Measurements from ENCODE around the gene DLG4. TPM values are rescaled to one million over a fixed set of nuclear protein-coding genes. Genes with fewer than 3 reads are reported as not detected.
A peak's percentile ranks its signal among the peaks of the same experiment; 100 is the strongest.

DLG4 gene
- total RNA-seq, 1 experiment from 2014 or later = 21.0 TPM

GRCh38 chr17:7240375-7240774 is 20.7 kb upstream of the DLG4 start:
- DNase-seq = no peak
- H3K27me3 ChIP-seq (ENCODE audit: control insufficient read depth, insufficient read depth, low read length) = no peaks in the 10 kb centered on the region
- no peak overlapping the region for H3K4me3 ChIP-seq (ENCODE audit: insufficient read depth, low read depth, low read length)
- peaks cover 20% of the 10 kb centered on the region for H3K36me3 ChIP-seq (replicated peaks; ENCODE audit: control insufficient read depth, insufficient read depth, low read length)

DNA sequence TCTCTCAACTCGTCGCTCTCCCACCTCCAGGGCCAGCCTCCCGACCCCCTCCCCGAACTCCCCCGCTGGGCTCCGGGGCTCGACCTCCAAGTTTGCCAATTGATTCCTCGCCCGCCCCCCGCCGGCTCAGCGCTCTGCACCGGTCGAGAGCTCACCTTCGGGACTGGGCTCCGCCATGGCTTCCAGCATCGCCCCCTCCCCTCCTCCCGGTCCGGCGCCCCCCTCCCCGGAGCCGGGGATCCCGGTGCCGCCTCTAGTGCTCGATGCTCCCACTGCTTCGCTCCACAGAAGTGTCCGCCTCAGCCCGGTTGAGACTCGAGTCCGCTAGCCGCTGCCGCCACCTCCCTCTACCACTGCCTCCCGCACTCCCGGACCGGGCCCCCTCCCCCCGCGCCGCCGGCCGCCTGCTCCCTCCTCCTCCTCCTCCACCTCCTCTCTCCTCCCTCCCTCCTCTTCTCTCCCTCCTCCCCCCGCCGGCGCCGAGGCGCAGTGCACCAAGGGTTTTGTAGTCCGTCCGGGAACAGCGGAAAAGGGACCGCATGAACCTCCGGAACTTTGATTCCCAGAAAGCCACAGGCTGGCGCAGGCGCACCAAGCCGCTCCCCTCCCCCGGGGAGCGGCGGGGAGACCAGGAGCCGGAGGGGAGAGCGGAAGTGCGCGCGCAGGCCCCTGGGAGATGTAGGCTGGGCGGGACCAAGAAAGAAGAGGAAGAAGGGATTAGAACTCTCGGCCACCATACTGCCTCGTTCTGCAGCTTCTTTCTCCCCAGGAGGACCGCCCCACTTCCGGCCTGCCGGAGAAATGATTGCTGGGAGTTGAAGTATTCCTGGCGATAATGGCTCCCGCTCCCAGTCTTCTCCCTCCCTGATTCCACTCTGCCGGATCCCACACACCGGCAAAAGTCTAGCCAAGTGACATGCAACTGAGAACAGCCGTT is 19.7 kb upstream of the DLG4 start, which contains the start of gene PHF23:
Gene PHF23, minus strand, starts transcription at position 367 of the 937 bp plus-strand sequence. Its CDS starts 178 bp downstream, at position 189.
- DNase-seq = peak; percentile 99
- Histone ChIP-seq H3K36me3 (replicated peaks; ENCODE audit: control insufficient read depth, insufficient read depth, low read length) (peaks cover 22% of the 10 kb centered on the region), H3K27me3 (ENCODE audit: control insufficient read depth, insufficient read depth, low read length) (no peaks in the 10 kb centered on the region), H3K4me3 (ENCODE audit: insufficient read depth, low read depth, low read length) (peak within 1 kb of the TSS; percentile 94)

DNA sequence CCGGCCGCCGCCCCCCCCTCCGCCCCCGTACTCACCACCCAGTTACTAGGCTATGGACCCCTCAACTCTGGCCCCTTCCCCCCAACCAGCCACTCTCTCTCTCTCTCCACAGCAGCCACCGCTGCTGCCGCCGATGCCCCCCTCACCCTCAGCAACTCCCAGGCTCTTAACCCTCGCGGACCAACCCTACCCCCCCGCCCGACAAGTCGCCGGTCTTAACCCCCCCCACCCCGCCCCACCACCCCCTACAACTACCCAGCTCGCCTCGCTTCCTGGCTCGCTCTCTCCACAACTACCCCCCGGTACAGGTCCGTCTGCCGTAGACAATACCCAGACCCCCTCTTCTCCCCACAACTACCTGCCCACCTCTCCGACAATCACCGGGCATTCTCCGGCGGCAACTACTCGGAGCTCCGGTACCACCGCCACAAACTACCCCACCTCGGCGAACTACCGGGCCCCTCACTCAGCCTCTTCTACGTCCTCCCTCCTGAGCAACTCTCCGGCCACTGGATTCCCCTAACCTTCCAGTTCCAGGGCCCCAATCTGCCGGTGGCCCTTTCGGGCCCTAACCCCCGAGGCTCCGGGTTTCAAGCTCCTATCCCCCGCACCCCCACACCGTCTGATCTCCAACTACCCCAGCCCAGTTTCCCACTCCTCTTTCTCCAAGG is 18.9 kb upstream of the DLG4 start:
- peak; percentile 91 for DNase-seq

DNA sequence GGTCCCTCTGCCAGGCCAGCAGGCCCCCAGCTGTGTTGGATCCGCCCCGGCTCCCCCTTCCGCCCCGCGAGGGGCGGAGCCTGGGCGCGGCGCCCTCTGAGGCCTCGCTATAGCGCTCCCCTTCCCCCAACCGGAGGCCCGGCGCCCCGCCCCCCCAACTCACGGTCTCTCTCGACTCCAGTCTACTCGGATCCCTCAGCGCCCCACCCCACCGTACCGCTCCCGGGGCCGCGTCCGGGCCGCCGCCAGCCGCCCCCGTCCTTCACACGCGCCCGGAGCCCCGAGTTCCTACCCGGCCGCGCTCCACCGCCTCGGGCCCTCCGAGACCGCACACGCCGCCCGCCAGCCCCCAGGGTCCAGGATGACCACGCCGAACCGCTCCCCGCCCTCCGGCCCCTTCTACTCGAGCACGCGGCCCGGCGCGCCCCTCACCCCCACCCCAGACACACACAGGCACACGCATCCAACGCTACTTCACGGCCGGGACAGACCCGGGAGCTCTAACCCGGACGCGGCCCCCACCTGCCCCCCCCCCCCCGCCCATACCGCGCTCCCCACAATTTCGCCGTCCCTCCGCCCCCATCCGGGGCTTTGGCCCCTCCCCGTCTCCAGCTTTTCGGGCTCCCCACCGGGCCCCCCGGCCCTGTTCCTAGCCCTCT is 18.3 kb upstream of the DLG4 start:
- Histone ChIP-seq H3K27me3 (ENCODE audit: control insufficient read depth, insufficient read depth, low read length) (no peaks in the 10 kb centered on the region), H3K36me3 (replicated peaks; ENCODE audit: control insufficient read depth, insufficient read depth, low read length) (peaks cover 19% of the 10 kb centered on the region), H3K4me3 (ENCODE audit: insufficient read depth, low read depth, low read length) (peak overlapping the region; percentile 94)
- DNase-seq = peak; percentile 98

More for the DNA sequence above, 18.9 kb upstream of the DLG4 start:
- Histone ChIP-seq H3K27me3 (ENCODE audit: control insufficient read depth, insufficient read depth, low read length) (no peaks in the 10 kb centered on the region), H3K36me3 (replicated peaks; ENCODE audit: control insufficient read depth, insufficient read depth, low read length) (peaks cover 19% of the 10 kb centered on the region), H3K4me3 (ENCODE audit: insufficient read depth, low read depth, low read length) (peak overlapping the region; percentile 94)

DNA sequence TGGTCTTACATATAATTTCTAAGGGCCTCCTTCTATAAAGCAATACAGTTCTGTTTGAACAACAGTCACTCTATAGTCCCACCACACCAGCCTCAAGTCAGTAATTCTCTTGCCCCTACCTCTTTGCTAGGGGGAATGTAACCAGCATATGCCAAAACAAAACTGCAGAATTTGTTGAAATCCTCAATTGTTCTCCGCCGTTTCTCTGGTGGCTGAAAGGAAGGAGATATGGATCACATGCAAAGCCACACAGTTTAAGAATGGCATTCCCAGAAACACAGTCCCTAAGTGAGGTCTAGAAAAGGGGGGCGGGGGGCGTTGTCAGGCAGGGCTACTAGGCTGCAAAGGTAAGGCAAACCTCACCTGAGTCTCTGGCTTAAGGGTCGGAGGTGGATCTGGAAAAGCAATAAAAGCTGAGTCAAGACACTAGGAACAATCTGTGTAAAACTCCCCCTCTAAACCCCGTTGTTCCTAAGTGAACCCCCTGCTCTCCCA is 17.7 kb upstream of the DLG4 start:
- H3K27me3 ChIP-seq (ENCODE audit: control insufficient read depth, insufficient read depth, low read length) = no peaks in the 10 kb centered on the region
- peak overlapping the region; percentile 94 for H3K4me3 ChIP-seq (ENCODE audit: insufficient read depth, low read depth, low read length)
- no peak for DNase-seq
- H3K36me3 ChIP-seq (replicated peaks; ENCODE audit: control insufficient read depth, insufficient read depth, low read length) = peaks cover 19% of the 10 kb centered on the region

DNA sequence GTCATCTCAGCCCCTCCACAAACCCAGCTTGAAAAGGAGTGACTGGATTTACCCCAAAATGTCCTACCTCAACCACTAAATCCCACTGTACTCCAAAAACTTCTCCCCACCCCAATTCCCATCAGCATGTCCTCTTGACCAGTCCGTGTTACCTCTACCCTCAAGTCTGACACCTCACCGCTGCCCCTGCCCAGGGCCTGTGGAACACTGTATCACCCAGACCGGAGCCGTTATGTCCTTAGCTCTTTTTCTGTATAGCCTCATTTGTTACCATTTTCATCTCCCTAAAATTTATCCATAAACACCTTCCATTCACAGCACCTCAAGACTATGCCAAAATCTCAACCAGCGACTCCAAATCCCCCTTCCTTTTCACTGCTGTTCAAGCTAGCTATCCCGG is 17.2 kb upstream of the DLG4 start:
- Histone ChIP-seq H3K27me3 (ENCODE audit: control insufficient read depth, insufficient read depth, low read length) (no peaks in the 10 kb centered on the region), H3K36me3 (replicated peaks; ENCODE audit: control insufficient read depth, insufficient read depth, low read length) (peaks cover 19% of the 10 kb centered on the region), H3K4me3 (ENCODE audit: insufficient read depth, low read depth, low read length) (no peak overlapping the region)
- DNase-seq = no peak

DNA sequence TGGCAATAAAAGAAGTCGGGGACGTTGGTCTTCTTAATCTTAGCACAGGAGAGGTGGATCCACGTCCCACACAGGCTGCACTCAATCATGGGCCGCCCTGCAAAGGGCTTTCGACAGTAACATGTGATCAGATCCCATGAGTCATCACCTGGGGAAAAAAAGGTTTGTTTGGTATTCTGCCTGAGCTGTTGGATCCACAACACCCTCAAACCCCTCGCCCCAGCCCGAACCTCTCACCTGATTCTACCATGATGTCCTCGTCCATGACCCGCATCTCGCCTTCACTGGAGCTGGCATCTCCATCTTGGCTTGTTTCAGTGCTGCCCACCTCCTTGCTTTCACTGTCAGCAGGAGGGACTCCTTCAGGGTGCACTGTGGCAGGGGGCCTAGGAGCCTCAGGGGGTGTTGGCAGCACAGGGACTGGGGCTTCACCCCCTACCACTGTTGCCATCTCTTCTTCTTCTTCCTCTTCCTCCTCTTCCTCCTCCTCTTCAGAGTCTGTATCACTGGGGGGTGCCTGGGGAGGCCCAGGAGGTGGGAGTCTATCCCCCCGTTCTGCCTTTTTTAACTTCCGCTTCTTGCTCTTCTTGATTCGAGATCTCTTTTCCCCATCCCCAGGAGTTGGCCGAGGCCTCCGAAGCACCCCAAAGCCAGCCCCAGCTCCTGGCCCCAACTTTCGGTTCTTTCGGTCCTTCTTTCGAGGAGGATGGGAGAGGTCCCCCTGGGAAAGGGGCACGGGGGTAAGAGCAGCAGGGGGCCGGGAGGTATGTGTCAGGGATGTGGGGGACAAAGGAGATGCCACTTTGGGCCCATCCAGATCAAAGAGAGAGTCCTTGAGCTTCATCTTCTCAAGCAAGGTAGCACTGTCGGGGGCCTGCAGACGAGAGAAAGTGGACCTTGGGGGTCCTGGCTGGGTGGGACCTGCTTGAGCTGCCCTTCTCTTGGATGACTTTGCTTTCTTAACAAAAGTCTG is 16.3 kb upstream of the DLG4 start:
- peaks cover 19% of the 10 kb centered on the region for H3K36me3 ChIP-seq (replicated peaks; ENCODE audit: control insufficient read depth, insufficient read depth, low read length)
- no peaks in the 10 kb centered on the region for H3K27me3 ChIP-seq (ENCODE audit: control insufficient read depth, insufficient read depth, low read length)
- H3K4me3 ChIP-seq (ENCODE audit: insufficient read depth, low read depth, low read length) = no peak overlapping the region
- DNase-seq = no peak

DNA sequence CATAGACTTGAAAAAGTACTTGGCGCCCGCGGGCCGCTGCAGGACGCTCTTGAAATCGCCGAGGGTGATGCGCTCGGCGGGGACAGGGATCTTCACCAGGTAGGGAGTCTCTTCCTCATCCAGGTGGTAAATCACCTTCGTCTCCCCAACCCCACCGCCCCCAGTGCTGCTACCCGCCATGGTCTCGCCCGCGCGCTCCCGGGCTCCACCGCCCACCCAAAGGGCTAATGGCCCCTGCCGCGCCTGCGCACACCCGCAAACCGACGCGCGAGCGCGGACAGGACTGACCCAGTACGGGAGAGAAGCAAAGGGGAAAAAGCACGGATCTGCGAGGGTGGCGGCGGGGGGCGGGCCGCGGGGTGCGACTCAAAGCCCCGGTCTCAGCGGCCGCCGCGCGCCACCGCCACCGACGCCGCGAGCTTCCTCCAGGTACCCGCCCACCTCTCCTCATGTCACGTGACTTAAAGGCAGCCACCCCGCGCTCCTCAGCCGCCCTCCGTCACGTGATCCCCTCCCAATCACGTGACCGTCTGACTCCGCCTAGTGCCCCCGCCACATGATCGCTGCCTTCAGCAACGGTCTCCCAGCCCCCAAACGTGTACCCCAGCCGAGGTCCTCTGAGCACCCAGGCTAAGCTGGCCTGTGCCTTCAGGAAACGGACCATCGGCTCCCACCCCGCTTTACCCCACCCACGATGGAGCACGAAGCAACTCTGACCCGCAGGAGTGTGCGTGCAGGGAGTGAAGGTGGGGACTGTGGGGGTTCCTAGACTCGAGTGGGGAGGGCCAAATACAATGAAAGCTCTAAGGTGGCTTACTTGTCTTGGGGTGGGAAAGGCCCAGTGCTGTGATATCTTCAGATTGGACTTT is 14.7 kb upstream of the DLG4 start, which contains the start of gene DVL2:
Gene DVL2, minus strand, starts transcription at position 435 of the 869 bp plus-strand sequence. Its CDS starts 255 bp downstream, at position 180.
- peak within 1 kb of the TSS; percentile 81 for H3K4me3 ChIP-seq (ENCODE audit: insufficient read depth, low read depth, low read length)
- DNase-seq = peak; percentile 99
- H3K36me3 ChIP-seq (replicated peaks; ENCODE audit: control insufficient read depth, insufficient read depth, low read length) = peaks cover 22% of the 10 kb centered on the region
- no peaks in the 10 kb centered on the region for H3K27me3 ChIP-seq (ENCODE audit: control insufficient read depth, insufficient read depth, low read length)

GRCh38 chr17:7233701-7234082 is 14.1 kb upstream of the DLG4 start:
- Histone ChIP-seq H3K36me3 (replicated peaks; ENCODE audit: control insufficient read depth, insufficient read depth, low read length) (peaks cover 26% of the 10 kb centered on the region), H3K27me3 (ENCODE audit: control insufficient read depth, insufficient read depth, low read length) (no peaks in the 10 kb centered on the region), H3K4me3 (ENCODE audit: insufficient read depth, low read depth, low read length) (peak overlapping the region; percentile 81)
- peak; percentile 71 for DNase-seq

GRCh38 chr17:7232114-7232513 is 12.5 kb upstream of the DLG4 start:
- H3K4me3 ChIP-seq (ENCODE audit: insufficient read depth, low read depth, low read length) = no peak overlapping the region
- no peaks in the 10 kb centered on the region for H3K27me3 ChIP-seq (ENCODE audit: control insufficient read depth, insufficient read depth, low read length)
- no peak for DNase-seq
- peaks cover 35% of the 10 kb centered on the region for H3K36me3 ChIP-seq (replicated peaks; ENCODE audit: control insufficient read depth, insufficient read depth, low read length)

- no peak for DNase-seq
- no peaks in the 10 kb centered on the region for H3K27me3 ChIP-seq (ENCODE audit: control insufficient read depth, insufficient read depth, low read length)
- peaks cover 20% of the 10 kb centered on the region for H3K36me3 ChIP-seq (replicated peaks; ENCODE audit: control insufficient read depth, insufficient read depth, low read length)
- no peak overlapping the region for H3K4me3 ChIP-seq (ENCODE audit: insufficient read depth, low read depth, low read length)
Measured at GRCh38 chr17:7229504-7229903, 9.9 kb upstream of the DLG4 start.

DNA sequence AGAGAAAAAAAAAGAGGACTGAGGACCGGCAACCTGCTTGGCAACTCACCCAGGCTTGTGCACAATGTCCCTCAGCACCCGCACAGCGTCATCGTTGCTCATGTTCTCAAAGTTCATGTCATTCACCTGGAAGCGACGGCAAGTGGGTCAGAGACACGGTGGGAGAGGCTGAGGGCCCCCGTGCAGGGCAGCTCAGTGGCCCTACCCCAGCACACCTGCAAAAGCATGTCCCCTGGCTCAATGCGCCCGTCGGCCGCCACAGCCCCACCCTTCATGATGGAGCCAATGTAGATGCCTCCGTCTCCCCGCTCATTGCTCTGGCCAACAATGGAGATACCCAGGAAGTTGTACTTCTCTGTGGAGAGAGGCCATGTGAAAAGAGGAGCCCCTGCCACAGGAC is 9.3 kb upstream of the DLG4 start:
- no peak for DNase-seq
- Histone ChIP-seq H3K27me3 (ENCODE audit: control insufficient read depth, insufficient read depth, low read length) (no peaks in the 10 kb centered on the region), H3K4me3 (ENCODE audit: insufficient read depth, low read depth, low read length) (no peak overlapping the region), H3K36me3 (replicated peaks; ENCODE audit: control insufficient read depth, insufficient read depth, low read length) (peaks cover 24% of the 10 kb centered on the region)
